KOPT-K1 (cell line): ENCODE results near the gene RPL5.

ENCODE experiments used
- H3K27ac ChIP-seq: fragments of 200-600 bp; sonication (generic); 2 replicates; pipeline ENCODE4 v1.5.1; 2016; ENCODE audit warnings: antibody characterized with exemption, mild to moderate bottlenecking, low read depth, low read length; ENCODE audit not compliant: poor library complexity, severe bottlenecking
- H3K36me3 ChIP-seq: fragments of 200-600 bp; sonication (generic); 2 replicates; pipeline ENCODE4 v1.5.1; 2017; ENCODE audit warnings: antibody characterized with exemption, mild to moderate bottlenecking, low read length, moderate library complexity; ENCODE audit not compliant: insufficient read depth
- H3K9me3 ChIP-seq: fragments of 200-600 bp; sonication (generic); 2 replicates; pipeline ENCODE4 v1.5.1; 2017; ENCODE audit warnings: antibody characterized with exemption, low read length, mild to moderate bottlenecking; ENCODE audit not compliant: insufficient read depth, poor library complexity, severe bottlenecking

The RPL5 gene

GRCh38 chr1:92886886-92887419 is 55.1 kb downstream of the RPL5 start:
- peaks cover 21% of the 10 kb centered on the region for H3K9me3 ChIP-seq
- H3K36me3 ChIP-seq = no peaks in the 10 kb centered on the region
- H3K27ac ChIP-seq = no peak overlapping the region

- H3K9me3 ChIP-seq = peaks cover 21% of the 10 kb centered on the region
- H3K36me3 ChIP-seq = no peaks in the 10 kb centered on the region
- no peak overlapping the region for H3K27ac ChIP-seq
These were observed 55.6 kb downstream of the RPL5 start for GRCh38 chr1:92887465-92887864.
